GM23338 (cell line): ENCODE measurements around the gene ATF7.

Experiments
- CREB1 ChIP-seq: fragments of 250-450 bp; sonication (Bioruptor Pico); IDR thresholded peaks from 2 replicates; pipeline ENCODE4 v1.5.0; 2020; ENCODE audit warnings: low read depth, mild to moderate bottlenecking, moderate library complexity
- CTCF ChIP-seq, 2 experiments: fragments of 200-600 bp in 1 of 2; sonication (generic) in 1 of 2; conservative IDR thresholded peaks; 2 replicates each; pipeline versions ENCODE4 v1.5.1 to v1.6.1; 2016 to 2017; ENCODE audit warnings: antibody characterized with exemption in 2 of 2, low read depth in 2 of 2, mild to moderate bottlenecking in 2 of 2, moderate library complexity in 1 of 2
- EZH2 ChIP-seq: fragments of 200-600 bp; sonication (generic); IDR thresholded peaks from one replicate; pipeline ENCODE4 v1.8.0; 2017; ENCODE audit warnings: antibody characterized with exemption, mild to moderate bottlenecking, low read depth; ENCODE audit not compliant: unreplicated experiment
- JUNB ChIP-seq: IDR thresholded peaks from one replicate; pipeline ENCODE4 v1.6.1; 2016; ENCODE audit warnings: antibody characterized with exemption; ENCODE audit not compliant: unreplicated experiment
- POLR2AphosphoS5 ChIP-seq: IDR thresholded peaks from 2 replicates; pipeline ENCODE4 v1.6.1; 2016; ENCODE audit warnings: antibody characterized with exemption, low read depth
- STAT1 ChIP-seq: IDR thresholded peaks from one replicate; pipeline ENCODE4 v1.6.1; 2016; ENCODE audit warnings: antibody characterized with exemption; ENCODE audit not compliant: unreplicated experiment
- TF ChIP-seq, protein P1 (sequence below): IDR thresholded peaks from 2 replicates; pipeline ENCODE4 v1.6.1; 2016; ENCODE audit warnings: antibody characterized with exemption
- TF ChIP-seq, protein P2 (sequence below): IDR thresholded peaks from one replicate; pipeline ENCODE4 v1.6.1; 2018; ENCODE audit warnings: antibody characterized with exemption; ENCODE audit not compliant: unreplicated experiment

DNA sequence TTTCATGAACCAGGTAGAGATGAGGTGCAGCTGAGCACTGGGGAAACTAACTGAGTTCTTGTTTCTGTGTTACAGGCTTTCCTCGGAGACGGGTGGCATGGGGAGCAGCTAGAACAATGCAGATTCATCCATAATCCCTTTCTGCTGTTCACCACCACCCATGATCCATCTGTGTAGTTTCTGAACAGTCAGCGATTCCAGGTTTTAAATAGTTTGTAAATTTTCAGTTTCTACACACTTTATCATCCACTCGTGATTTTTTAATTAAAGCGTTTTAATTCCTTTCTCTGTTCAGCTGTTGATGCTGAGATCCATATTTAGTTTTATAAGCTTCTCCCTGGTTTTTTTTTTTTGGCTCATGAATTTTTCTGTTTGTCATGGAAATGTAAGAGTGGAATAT, 146.9 kb downstream of the ATF7 start:
- TF ChIP-seq CTCF (conservative IDR thresholded peaks at IDR 0.05; ENCODE audit: low read depth in 2 of 2) (no peak), POLR2AphosphoS5 (no peak), CREB1 (CRISPR knock-in tag) (no peak), EZH2 (no peak), STAT1 (no peak), JUNB (no peak)
- TF ChIP-seq, protein P1, sequence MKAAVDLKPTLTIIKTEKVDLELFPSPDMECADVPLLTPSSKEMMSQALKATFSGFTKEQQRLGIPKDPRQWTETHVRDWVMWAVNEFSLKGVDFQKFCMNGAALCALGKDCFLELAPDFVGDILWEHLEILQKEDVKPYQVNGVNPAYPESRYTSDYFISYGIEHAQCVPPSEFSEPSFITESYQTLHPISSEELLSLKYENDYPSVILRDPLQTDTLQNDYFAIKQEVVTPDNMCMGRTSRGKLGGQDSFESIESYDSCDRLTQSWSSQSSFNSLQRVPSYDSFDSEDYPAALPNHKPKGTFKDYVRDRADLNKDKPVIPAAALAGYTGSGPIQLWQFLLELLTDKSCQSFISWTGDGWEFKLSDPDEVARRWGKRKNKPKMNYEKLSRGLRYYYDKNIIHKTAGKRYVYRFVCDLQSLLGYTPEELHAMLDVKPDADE: no peak
- TF ChIP-seq, protein P2, sequence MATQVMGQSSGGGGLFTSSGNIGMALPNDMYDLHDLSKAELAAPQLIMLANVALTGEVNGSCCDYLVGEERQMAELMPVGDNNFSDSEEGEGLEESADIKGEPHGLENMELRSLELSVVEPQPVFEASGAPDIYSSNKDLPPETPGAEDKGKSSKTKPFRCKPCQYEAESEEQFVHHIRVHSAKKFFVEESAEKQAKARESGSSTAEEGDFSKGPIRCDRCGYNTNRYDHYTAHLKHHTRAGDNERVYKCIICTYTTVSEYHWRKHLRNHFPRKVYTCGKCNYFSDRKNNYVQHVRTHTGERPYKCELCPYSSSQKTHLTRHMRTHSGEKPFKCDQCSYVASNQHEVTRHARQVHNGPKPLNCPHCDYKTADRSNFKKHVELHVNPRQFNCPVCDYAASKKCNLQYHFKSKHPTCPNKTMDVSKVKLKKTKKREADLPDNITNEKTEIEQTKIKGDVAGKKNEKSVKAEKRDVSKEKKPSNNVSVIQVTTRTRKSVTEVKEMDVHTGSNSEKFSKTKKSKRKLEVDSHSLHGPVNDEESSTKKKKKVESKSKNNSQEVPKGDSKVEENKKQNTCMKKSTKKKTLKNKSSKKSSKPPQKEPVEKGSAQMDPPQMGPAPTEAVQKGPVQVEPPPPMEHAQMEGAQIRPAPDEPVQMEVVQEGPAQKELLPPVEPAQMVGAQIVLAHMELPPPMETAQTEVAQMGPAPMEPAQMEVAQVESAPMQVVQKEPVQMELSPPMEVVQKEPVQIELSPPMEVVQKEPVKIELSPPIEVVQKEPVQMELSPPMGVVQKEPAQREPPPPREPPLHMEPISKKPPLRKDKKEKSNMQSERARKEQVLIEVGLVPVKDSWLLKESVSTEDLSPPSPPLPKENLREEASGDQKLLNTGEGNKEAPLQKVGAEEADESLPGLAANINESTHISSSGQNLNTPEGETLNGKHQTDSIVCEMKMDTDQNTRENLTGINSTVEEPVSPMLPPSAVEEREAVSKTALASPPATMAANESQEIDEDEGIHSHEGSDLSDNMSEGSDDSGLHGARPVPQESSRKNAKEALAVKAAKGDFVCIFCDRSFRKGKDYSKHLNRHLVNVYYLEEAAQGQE: no peak
